Fibroblast of lung (primary cell): ENCODE measurements around the gene RTTN. TPM values are rescaled to one million over a fixed set of nuclear protein-coding genes. Genes with fewer than 3 reads are reported as not detected.

Experiments
- DNase-seq, 2 donors: peaks; one replicate each; pipeline versions ENCODE4 v3.0.0 to v3.0.0-alpha.2; 2010; ENCODE audit warnings: low read depth in 2 of 2
- H2AFZ ChIP-seq: 2 replicates; pipeline ENCODE4 v1.5.1; 2012; ENCODE audit warnings: low read length, control low read depth, inconsistent platforms
- H3K27ac ChIP-seq: 2 replicates; pipeline ENCODE4 v1.5.1; 2011; ENCODE audit warnings: low read length, control low read depth; ENCODE audit not compliant: insufficient read depth
- H3K27me3 ChIP-seq: 2 replicates; pipeline ENCODE4 v1.5.1; 2011; ENCODE audit warnings: mild to moderate bottlenecking, low read length; ENCODE audit not compliant: control insufficient read depth, insufficient read depth
- H3K36me3 ChIP-seq: 2 replicates; pipeline ENCODE4 v1.5.1; 2011; ENCODE audit warnings: low read length; ENCODE audit not compliant: control insufficient read depth, insufficient read depth
- H3K4me1 ChIP-seq: 2 replicates; pipeline ENCODE4 v1.5.1; 2011; ENCODE audit warnings: low read length; ENCODE audit not compliant: control insufficient read depth, insufficient read depth; ENCODE audit errors: extremely low read depth
- H3K4me2 ChIP-seq: 2 replicates; pipeline ENCODE4 v1.5.1; 2011; ENCODE audit warnings: low read length, control low read depth; ENCODE audit not compliant: insufficient read depth; ENCODE audit errors: extremely low read depth
- H3K4me3 ChIP-seq, 4 experiments: fragments of 200-600 bp in 1 of 4; sonication (generic) in 1 of 4; replicated peaks in 1 of 4; 2 replicates each; pipeline ENCODE4 v1.5.1; 2011 to 2016; ENCODE audit warnings: low read length in 4 of 4, low read depth in 3 of 4, mild to moderate bottlenecking in 3 of 4, control low read depth in 2 of 4, inconsistent platforms in 1 of 4, mixed read lengths in 1 of 4; ENCODE audit not compliant: insufficient read depth in 1 of 4; ENCODE audit errors: control extremely low read depth in 1 of 4
- H3K79me2 ChIP-seq: 2 replicates; pipeline ENCODE4 v1.5.1; 2012; ENCODE audit warnings: mild to moderate bottlenecking, low read length, inconsistent platforms; ENCODE audit not compliant: control insufficient read depth, insufficient read depth
- H3K9ac ChIP-seq: 2 replicates; pipeline ENCODE4 v1.5.1; 2011; ENCODE audit warnings: mild to moderate bottlenecking, low read length, control low read depth; ENCODE audit not compliant: insufficient read depth
- H3K9me3 ChIP-seq: 2 replicates; pipeline ENCODE4 v1.5.1; 2012; ENCODE audit warnings: low read depth, low read length; ENCODE audit not compliant: control insufficient read depth, insufficient read depth
- H4K20me1 ChIP-seq: 2 replicates; pipeline ENCODE4 v1.5.1; 2011; ENCODE audit warnings: low read length; ENCODE audit not compliant: control insufficient read depth, insufficient read depth; ENCODE audit errors: extremely low read depth
- CTCF ChIP-seq, 2 donors: IDR thresholded peaks in 1 of 2; conservative IDR thresholded peaks in 1 of 2; 1 replicate in 1 of 2; 2 replicates in 1 of 2; pipeline ENCODE4 v1.5.1; 2011 to 2012; ENCODE audit warnings: low read length in 2 of 2, control low read depth in 1 of 2, inconsistent platforms in 1 of 2, low read depth in 1 of 2, mild to moderate bottlenecking in 1 of 2
- EZH2 ChIP-seq: IDR thresholded peaks from 2 replicates; pipeline ENCODE4 v1.5.1; 2012; ENCODE audit warnings: low read length, control low read depth, mild to moderate bottlenecking; ENCODE audit errors: missing control alignments
- polyA plus RNA-seq, 2 donors: library from polyadenylated mRNA; depleted of rRNA in 1 of 2; stranded (reverse) in 1 of 2; unstranded in 1 of 2; fragments of >200 nt; gene quantifications; 2 replicates each; pipeline ENCODE4 v1.2.1, GENCODE V29; 2011 to 2012; ENCODE audit warnings: missing spikeins in 1 of 2
- total RNA-seq: library from RNA; depleted of rRNA; stranded (reverse); fragments of >200 nt; gene quantifications from 2 replicates; pipeline ENCODE4 v1.2.1, GENCODE V29; 2014

RTTN gene
- total and polyA plus RNA-seq, 2 donors (not counting 1 experiment from before 2014, with no cell fraction given) = 5.4 to 19.0 TPM

- H3K9me3 ChIP-seq = no peaks in the 10 kb centered on the region
- H3K9ac ChIP-seq = no peak overlapping the region
- H3K79me2 ChIP-seq = no peaks in the 10 kb centered on the region
- no peak overlapping the region for H3K27ac ChIP-seq
- no peaks in the 10 kb centered on the region for H4K20me1 ChIP-seq
- no peak overlapping the region for H3K4me3 ChIP-seq
- no peaks in the 10 kb centered on the region for H3K4me1 ChIP-seq
- H3K27me3 ChIP-seq = peaks cover 2% of the 10 kb centered on the region
- no peak overlapping the region for H2AFZ ChIP-seq
- no peaks in the 10 kb centered on the region for H3K36me3 ChIP-seq
- TF ChIP-seq EZH2 (no peak), CTCF (conservative IDR thresholded peaks at IDR 0.05 in 1 of 2, IDR thresholded peaks at IDR 0.05 in 1 of 2; ENCODE audit: low read depth in 1 of 2, low read length in 2 of 2) (no peak)
- DNase-seq = no peak
- no peak overlapping the region for H3K4me2 ChIP-seq
Observed at GRCh38 chr18:70227438-70227837, 22.0 kb upstream of the RTTN start.

- H3K4me2 ChIP-seq = no peak overlapping the region
Observed at GRCh38 chr18:70221915-70222278, 16.4 kb upstream of the RTTN start.

GRCh38 chr18:70221156-70221914 is 15.8 kb upstream of the RTTN start:
- H3K79me2 ChIP-seq = no peaks in the 10 kb centered on the region
- H3K4me1 ChIP-seq = no peaks in the 10 kb centered on the region
- no peak overlapping the region for H2AFZ ChIP-seq
- H3K4me2 ChIP-seq = no peak overlapping the region
- H3K9me3 ChIP-seq = no peaks in the 10 kb centered on the region
- no peak overlapping the region for H3K4me3 ChIP-seq
- no peaks in the 10 kb centered on the region for H4K20me1 ChIP-seq
- no peak overlapping the region for H3K27ac ChIP-seq
- H3K27me3 ChIP-seq = peaks cover 2% of the 10 kb centered on the region
- no peak for TF ChIP-seq EZH2
- no peak for TF ChIP-seq CTCF (conservative IDR thresholded peaks at IDR 0.05 in 1 of 2, IDR thresholded peaks at IDR 0.05 in 1 of 2; ENCODE audit: low read depth in 1 of 2, low read length in 2 of 2)
- no peak overlapping the region for H3K9ac ChIP-seq
- no peaks in the 10 kb centered on the region for H3K36me3 ChIP-seq
- DNase-seq = no peak

More at GRCh38 chr18:70221915-70222278, 16.4 kb upstream of the RTTN start:
- Histone ChIP-seq H3K27me3 (peaks cover 2% of the 10 kb centered on the region), H3K9me3 (no peaks in the 10 kb centered on the region), H3K27ac (no peak overlapping the region), H2AFZ (no peak overlapping the region), H3K4me3 (no peak overlapping the region), H3K79me2 (no peaks in the 10 kb centered on the region), H3K36me3 (no peaks in the 10 kb centered on the region), H4K20me1 (no peaks in the 10 kb centered on the region), H3K4me1 (no peaks in the 10 kb centered on the region), H3K9ac (no peak overlapping the region)
- TF ChIP-seq EZH2 (no peak), CTCF (conservative IDR thresholded peaks at IDR 0.05 in 1 of 2, IDR thresholded peaks at IDR 0.05 in 1 of 2; ENCODE audit: low read depth in 1 of 2, low read length in 2 of 2) (no peak)
- no peak for DNase-seq
